Stimulated activated CD4-positive, alpha-beta T cell treated with anti-CD3 and anti-CD28 coated beads, Interleukin-15, amount 100 ng/mL, for 1 hour (primary cell): ENCODE results near the gene PRTN3.
A peak's percentile ranks its signal among the peaks of the same experiment; 100 is the strongest.
"Not testable (repeated sequence)": the region's sequence is repeated elsewhere in the genome, so short reads cannot be mapped to it uniquely, and the experiment has no call there.

ENCODE experiments used
- DNase-seq, 2 donors: peaks; one replicate each; pipeline ENCODE4 v3.0.0-alpha.2; 2020; ENCODE audit warnings: low read depth in 1 of 2, low spot score in 1 of 2

The PRTN3 gene

GRCh38 chr19:843836-844545, 3.2 kb downstream of the PRTN3 start:
- no peak for DNase-seq

DNA sequence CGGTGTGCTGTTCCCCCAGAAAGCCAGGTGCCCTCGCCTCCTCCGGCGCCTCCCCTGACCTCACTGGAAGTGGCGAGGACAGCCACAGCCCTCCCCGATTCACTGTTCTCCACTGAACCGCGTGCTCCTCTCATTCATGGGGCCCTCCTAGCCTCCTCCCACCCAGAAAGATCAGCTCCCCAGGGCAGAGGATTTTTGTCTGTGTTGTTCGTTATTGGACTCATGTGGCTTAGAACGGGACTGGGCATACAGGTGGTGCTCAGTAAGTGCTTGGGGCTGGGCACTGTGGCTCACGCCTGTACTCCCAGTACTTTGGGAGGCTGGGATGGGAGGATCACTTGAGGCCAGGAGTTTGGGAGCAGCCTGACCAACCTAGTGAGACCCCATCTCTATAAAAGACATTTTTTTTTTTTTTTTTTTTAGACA, 3.8 kb downstream of the PRTN3 start:
- DNase-seq = no peak

DNA sequence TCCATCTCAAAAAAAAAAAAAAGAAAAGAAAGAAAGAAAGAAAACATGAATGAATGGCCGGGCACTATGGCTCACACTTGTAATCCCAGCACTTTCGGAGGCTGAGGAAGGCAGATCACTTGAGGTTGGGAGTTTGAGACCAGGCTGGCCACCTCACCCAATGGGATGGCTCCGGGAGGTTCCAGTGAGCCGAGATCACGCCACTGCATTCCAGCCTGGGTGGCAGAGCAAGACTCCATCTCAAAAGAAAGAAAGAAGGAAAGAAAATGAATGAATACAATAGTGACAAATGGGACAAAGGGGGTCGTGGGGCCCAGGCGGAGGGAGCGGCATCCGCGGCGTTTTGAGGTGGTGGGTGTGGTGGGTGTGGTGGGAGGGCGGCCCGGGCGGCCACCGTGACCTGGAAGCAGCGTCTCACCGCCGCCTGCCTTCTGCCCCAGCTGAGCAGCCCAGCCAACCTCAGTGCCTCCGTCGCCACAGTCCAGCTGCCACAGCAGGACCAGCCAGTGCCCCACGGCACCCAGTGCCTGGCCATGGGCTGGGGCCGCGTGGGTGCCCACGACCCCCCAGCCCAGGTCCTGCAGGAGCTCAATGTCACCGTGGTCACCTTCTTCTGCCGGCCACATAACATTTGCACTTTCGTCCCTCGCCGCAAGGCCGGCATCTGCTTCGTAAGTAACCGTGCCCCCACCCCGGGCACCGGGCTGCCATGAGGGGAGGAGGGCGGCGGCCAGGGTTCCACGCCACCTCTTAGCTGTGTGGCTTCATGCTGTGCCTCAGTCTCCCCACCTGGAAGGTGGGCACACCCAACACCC, 5.1 kb downstream of the PRTN3 start:
- no peak for DNase-seq

DNA sequence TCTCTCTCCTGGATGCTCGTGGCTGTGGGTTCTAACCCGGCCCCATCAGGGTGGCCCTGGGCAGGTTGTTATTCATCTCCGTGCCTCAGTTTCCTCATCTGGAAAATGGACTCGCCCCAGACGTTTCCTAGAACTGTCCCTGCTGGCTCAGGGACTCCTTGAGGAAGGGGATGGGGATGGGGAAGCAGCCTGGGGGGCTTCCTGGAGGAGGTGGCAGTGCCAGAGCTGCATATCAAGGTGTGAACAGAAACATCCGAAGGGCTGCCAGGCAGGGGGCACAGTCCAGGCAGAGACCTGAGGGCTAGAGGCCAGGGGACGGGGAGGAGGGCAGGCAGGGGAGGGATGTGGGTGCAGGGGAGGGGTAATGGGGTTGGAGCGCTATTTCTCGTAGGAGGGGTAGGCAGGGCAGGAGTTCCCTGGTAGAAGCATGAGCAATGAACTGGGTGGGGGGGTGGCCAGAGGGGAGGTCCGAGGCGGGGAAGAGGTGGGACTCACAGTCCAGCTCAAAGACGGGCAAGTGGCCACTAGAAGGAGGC, 7.7 kb downstream of the PRTN3 start:
- no peak for DNase-seq

GRCh38 chr19:849195-849594, 8.4 kb downstream of the PRTN3 start:
- DNase-seq = not testable (repeated sequence)

DNA sequence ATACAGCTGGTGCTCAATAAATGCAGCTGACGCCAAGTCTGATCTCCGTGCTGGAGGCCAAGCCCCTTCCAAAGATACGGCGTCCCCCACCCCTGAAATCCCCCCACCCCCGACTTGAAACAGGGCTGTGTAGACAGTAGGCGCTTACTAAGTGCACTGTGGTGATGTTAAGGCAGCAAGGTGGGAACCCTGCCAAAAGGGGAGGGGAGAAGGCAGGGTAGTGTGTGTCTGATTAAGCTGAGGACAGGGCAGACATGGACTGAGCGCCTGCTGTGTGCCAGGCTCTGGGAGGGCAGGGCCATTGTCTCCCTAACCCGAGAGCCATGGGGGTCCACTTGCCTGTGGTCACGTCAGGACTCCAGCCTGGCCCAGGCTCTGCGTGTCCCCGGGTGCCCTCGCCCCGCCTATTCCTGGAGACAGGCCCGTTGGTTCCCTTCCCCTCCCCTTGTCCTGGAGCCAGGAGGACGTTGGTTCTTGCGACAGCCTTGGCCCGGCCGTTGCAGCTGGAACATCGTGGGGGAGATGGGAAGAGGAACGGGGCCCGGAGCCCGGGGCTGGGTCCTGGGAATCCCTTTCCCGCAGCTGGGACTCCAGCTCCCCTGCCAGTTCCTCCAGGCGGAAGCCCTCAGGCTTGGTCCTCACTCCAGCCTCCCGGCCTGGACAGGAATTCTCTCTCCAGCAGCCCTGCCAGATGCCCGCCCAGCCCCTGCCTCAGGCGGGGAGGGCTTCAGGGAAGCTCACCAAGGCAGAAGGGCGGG, 9.6 kb downstream of the PRTN3 start:
- no peak for DNase-seq

GRCh38 chr19:850979-851335, 10.2 kb downstream of the PRTN3 start:
- no peak for DNase-seq

DNA sequence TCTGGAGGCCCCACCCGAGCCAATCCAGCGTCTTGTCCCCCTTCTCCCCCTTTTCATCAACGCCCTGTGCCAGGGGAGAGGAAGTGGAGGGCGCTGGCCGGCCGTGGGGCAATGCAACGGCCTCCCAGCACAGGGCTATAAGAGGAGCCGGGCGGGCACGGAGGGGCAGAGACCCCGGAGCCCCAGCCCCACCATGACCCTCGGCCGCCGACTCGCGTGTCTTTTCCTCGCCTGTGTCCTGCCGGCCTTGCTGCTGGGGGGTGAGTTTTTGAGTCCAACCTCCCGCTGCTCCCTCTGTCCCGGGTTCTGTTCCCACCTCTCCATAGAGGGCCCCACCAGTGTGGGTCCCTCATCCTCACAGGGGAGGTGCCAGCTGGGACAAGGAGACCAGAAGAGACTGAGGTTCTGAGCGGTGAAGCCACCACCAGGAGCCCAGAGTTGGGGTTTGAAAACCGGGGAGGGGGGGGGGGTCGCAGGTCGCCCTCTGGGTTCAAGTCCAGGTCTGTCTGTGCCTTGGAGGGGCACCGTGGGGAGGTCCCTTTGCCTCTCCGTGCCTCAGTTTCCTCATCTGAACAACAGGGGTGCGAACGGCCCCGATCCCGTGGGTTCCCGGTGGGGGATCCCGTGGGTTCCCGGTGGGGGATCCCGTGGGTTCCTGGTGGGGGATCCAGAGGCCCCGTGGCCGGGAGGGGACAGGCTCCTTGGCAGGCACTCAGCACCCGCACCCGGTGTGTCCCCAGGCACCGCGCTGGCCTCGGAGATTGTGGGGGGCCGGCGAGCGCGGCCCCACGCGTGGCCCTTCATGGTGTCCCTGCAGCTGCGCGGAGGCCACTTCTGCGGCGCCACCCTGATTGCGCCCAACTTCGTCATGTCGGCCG, 11.6 kb downstream of the PRTN3 start, which contains the start of gene ELANE:
TSS of gene ELANE (plus strand) at position 168 of the 878 bp plus-strand sequence. CDS start at position 194, 26 bp downstream.
- no peak for DNase-seq

DNA sequence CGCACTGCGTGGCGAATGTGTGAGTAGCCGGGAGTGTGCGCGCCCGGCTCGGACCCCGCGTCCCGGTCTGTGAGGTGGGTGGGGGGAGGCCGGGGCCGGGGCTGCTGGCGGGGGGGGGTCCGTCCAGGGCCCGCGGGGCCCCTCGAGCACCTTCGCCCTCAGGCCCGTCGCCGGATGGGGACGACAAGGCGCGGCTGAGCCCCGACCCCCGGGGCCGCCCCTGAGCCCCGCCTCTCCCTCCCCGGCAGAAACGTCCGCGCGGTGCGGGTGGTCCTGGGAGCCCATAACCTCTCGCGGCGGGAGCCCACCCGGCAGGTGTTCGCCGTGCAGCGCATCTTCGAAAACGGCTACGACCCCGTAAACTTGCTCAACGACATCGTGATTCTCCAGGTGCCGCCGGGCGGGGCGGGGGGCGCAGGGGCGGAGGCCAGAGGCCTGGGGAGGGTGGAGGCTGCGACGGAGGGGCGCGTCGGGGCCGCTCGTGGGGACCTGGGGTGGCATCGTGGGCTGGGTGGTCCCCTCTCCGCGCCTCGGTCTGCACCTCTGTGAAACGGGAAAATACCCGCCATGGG, 12.3 kb downstream of the PRTN3 start:
- no peak for DNase-seq

- DNase-seq = not testable (repeated sequence)
Measured at GRCh38 chr19:853614-854220, 12.9 kb downstream of the PRTN3 start.

DNA sequence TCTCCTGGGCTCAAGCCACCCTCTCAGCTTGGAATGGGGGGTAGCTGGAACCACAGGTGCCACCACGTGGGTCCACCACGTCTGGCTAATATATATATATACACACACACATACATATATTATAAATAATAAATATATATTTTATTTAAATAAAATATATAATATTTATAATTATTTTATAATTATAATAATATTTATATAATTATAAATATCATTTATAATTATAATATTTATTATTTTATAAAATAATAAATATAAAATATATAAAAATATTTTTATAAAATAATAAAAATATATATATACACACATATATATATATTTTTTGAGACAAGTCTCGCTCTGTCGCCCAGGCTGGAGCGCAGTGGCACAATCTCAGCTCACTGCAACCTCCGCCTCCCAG, 13.8 kb downstream of the PRTN3 start:
- DNase-seq = no peak

- DNase-seq = no peak
Measured at GRCh38 chr19:855142-855541, 14.3 kb downstream of the PRTN3 start.

DNA sequence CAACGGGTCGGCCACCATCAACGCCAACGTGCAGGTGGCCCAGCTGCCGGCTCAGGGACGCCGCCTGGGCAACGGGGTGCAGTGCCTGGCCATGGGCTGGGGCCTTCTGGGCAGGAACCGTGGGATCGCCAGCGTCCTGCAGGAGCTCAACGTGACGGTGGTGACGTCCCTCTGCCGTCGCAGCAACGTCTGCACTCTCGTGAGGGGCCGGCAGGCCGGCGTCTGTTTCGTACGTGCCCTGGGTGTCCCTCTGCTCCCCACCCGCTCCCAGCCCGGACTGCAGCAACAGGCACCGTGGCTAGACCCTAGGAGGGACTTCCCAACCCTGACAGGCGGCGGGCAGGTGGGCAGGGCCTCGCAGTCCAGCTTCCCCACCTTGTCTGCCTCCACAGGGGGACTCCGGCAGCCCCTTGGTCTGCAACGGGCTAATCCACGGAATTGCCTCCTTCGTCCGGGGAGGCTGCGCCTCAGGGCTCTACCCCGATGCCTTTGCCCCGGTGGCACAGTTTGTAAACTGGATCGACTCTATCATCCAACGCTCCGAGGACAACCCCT, 14.8 kb downstream of the PRTN3 start:
- no peak for DNase-seq

DNA sequence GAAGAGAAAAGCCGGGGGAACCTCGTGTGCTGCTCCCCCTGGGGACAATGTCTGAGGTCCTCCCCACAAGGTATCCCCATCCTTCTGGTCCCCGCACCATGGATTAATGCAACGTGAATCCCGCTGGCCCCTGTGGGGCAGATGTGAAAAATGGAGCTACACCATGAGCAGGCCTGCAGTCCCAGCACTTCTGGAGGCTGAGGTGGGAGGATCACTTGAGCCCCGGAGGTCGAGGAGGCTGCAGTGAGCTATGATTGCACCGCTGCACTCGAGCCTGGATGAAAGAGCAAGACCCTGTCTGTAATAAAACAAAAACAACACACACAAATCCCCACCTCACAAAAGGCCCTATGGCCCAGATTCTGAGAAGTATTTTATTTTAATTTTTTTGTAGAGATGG, 17.5 kb downstream of the PRTN3 start:
- DNase-seq = no peak

GRCh38 chr19:858868-859843, 18.4 kb downstream of the PRTN3 start, which contains the start of gene CFD:
CFD (plus strand) TSS chr19:859664; CDS start chr19:859690, 26 bp downstream.
- no peak for DNase-seq

DNA sequence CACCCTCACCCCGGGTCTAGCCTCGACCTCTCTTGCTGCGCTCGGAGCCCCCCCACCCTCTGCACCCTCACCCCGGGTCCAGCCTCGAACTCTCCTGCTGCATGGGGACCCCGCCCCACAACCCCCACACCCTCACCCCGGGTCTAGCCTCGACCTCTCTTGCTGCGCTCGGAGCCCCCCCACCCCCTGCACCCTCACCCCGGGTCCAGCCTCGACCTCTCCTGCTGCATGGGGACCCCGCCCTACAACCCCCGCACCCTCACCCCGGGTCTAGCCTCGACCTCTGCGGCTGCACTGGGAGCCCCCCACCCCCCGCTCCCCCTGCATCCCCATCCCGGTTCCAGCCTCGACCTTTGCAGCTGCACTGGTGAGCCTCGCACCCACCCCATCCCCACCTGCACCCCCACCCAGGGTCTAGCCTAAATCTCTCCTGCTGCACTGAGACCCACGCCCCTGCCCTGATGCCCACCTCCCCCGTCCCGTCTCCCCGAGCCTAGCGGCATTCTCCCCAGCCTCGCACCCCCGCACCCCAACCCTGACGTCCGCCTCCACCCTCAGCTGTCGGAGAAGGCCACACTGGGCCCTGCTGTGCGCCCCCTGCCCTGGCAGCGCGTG, 20.4 kb downstream of the PRTN3 start:
- DNase-seq = no peak

GRCh38 chr19:861756-862580, 21.2 kb downstream of the PRTN3 start:
- peak; percentile 36 to 54 for DNase-seq
